Ishikawa (cell line): ENCODE data around the gene SNAI3.

Source experiments
- CEBPB ChIP-seq: IDR thresholded peaks from 2 replicates; pipeline ENCODE4 v1.6.1; 2012
- CREB1 ChIP-seq: IDR thresholded peaks from 2 replicates; pipeline ENCODE4 v1.6.1; 2012; ENCODE audit warnings: low read depth
- EGR1 ChIP-seq: IDR thresholded peaks from 2 replicates; pipeline ENCODE4 v1.6.1; 2012
- EP300 ChIP-seq: IDR thresholded peaks from 2 replicates; pipeline ENCODE4 v1.6.1; 2012; ENCODE audit warnings: borderline replicate concordance
- FOXM1 ChIP-seq: IDR thresholded peaks from 2 replicates; pipeline ENCODE4 v1.6.1; 2012; ENCODE audit warnings: low read depth, borderline replicate concordance
- NFIC ChIP-seq: IDR thresholded peaks from 2 replicates; pipeline ENCODE4 v1.6.1; 2012
- RAD21 ChIP-seq: IDR thresholded peaks from 2 replicates; pipeline ENCODE4 v1.6.1; 2012; ENCODE audit warnings: low read depth
- TAF1 ChIP-seq: IDR thresholded peaks from 2 replicates; pipeline ENCODE4 v1.6.1; 2012; ENCODE audit warnings: low read depth, mild to moderate bottlenecking
- TCF12 ChIP-seq: IDR thresholded peaks from 2 replicates; pipeline ENCODE4 v1.6.1; 2012; ENCODE audit warnings: low read depth
- TEAD4 ChIP-seq: IDR thresholded peaks from 2 replicates; pipeline ENCODE4 v1.6.1; 2012
- YY1 ChIP-seq: IDR thresholded peaks from 2 replicates; pipeline ENCODE4 v1.6.1; 2012; ENCODE audit warnings: low read depth
- ZBTB7A ChIP-seq: IDR thresholded peaks from 2 replicates; pipeline ENCODE4 v1.6.1; 2012; ENCODE audit warnings: low read depth
- TF ChIP-seq, protein P1 (sequence below): IDR thresholded peaks from 2 replicates; pipeline ENCODE4 v1.6.1; 2012
- TF ChIP-seq, protein P2 (sequence below): IDR thresholded peaks from 2 replicates; pipeline ENCODE4 v1.6.1; 2012; ENCODE audit warnings: low read depth, mild to moderate bottlenecking
- TF ChIP-seq, protein P3 (sequence below): IDR thresholded peaks from 2 replicates; pipeline ENCODE4 v1.6.1; 2012

Gene SNAI3

DNA sequence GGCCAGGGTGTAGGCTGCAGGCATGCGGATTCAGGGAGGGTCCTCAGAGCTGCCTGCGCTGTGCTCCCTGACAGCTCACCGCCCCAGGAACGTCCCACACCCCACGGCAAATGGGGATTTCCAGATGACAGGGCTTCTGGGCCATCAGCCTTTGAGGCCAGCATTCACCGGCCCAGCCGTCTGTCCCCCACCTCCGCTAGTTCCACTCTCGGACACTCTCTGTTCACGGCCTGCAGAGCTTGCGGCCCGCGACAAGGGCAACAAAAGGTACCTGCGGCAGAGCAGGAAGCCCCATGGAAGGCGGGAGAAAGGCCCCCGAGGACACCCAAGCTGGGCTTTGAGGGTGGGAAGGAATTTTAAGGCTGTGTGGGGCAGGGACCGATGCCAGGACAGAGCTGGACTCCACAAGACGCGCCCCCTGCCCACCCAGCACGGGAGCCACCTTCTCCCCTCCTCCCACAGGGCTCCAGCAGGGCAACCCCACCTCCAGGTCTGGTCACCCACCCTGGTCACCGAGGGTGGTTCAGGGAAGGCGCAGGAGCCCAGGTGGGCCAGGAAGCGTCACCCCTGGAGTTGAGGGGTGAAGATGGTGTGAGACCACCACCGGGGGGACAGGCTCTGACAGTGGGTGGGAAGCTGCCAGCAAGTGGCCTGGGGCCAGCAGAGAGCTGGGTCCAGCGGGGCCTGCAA lies 29.9 kb downstream of the SNAI3 start:
- TF ChIP-seq TEAD4: no peak
- TF ChIP-seq, protein P1, sequence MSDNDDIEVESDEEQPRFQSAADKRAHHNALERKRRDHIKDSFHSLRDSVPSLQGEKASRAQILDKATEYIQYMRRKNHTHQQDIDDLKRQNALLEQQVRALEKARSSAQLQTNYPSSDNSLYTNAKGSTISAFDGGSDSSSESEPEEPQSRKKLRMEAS: no peak
- no peak for TF ChIP-seq YY1

DNA sequence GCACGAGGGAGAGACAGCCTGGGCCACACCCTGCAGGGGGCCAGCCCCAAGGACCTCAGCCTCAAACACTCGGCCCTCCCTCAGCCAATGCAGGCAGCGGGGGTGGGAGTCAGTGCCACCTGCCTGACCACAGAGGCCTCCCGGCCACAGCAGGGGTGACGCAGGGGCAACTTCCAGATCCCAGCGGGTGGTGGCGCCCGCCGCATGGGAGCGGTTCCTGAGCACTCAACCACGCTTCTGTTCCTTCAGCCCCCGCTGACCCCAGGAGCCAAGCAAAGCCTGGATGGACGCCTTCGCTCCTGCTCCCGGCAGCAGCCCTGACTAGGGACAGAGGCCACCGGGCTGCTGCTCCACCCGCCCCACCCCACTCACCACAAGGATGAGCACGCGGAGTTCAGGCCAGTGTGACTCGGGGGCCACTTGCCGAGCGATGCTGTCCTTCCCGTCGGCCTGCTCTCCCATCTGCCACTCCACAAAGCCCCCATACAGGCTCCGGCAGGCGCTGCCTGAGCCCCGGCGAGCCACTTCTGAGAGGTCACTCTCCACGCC lies 30.5 kb downstream of the SNAI3 start:
- TF ChIP-seq, protein P2, sequence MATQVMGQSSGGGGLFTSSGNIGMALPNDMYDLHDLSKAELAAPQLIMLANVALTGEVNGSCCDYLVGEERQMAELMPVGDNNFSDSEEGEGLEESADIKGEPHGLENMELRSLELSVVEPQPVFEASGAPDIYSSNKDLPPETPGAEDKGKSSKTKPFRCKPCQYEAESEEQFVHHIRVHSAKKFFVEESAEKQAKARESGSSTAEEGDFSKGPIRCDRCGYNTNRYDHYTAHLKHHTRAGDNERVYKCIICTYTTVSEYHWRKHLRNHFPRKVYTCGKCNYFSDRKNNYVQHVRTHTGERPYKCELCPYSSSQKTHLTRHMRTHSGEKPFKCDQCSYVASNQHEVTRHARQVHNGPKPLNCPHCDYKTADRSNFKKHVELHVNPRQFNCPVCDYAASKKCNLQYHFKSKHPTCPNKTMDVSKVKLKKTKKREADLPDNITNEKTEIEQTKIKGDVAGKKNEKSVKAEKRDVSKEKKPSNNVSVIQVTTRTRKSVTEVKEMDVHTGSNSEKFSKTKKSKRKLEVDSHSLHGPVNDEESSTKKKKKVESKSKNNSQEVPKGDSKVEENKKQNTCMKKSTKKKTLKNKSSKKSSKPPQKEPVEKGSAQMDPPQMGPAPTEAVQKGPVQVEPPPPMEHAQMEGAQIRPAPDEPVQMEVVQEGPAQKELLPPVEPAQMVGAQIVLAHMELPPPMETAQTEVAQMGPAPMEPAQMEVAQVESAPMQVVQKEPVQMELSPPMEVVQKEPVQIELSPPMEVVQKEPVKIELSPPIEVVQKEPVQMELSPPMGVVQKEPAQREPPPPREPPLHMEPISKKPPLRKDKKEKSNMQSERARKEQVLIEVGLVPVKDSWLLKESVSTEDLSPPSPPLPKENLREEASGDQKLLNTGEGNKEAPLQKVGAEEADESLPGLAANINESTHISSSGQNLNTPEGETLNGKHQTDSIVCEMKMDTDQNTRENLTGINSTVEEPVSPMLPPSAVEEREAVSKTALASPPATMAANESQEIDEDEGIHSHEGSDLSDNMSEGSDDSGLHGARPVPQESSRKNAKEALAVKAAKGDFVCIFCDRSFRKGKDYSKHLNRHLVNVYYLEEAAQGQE: no peak
- no peak for TF ChIP-seq YY1
- TF ChIP-seq CREB1: no peak
- peak; percentile 32; the same call in 1 of the 2 replicates for TF ChIP-seq EGR1
- peak; percentile 63 for TF ChIP-seq TCF12
- TF ChIP-seq, protein P3, sequence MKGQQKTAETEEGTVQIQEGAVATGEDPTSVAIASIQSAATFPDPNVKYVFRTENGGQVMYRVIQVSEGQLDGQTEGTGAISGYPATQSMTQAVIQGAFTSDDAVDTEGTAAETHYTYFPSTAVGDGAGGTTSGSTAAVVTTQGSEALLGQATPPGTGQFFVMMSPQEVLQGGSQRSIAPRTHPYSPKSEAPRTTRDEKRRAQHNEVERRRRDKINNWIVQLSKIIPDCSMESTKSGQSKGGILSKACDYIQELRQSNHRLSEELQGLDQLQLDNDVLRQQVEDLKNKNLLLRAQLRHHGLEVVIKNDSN: no peak
- TF ChIP-seq, protein P1: 0 out of 2 replicates have a peak, but pooled peaks have one; percentile 17
- TF ChIP-seq TEAD4: no peak

DNA sequence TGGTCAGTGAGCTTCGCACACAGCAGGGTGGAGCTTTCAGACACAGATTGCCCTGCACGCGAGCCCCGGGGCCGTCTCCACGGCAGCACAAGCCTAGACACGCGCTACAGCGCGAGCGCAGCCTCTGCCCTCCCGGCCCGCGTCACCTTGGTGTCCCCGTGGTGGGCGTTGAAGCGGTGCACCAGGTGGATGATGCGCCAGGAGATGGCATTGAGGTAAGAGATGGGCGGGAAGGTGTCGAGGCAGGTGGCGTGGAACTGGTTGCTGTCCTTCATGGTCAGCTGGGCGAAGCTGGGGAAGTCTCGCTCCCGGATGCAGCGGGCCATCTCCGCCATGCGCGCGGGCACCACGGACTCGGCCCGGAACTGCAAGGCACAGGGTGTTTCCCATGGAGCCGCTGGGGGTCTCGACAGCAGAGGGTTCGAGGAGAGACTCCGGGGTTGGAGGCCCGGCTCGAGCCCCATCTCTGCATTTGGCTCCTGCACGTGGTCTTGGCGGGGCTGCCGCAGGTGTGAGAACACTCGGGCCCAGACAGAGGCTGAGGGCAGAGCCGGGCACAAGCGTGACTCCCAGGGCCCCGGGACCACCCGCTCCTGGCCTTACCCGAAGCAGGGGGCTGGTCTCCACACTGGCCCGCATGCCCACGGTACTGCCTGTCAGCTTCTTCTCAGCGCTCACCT lies 31.1 kb downstream of the SNAI3 start:
- TF ChIP-seq NFIC: no peak
- TF ChIP-seq EGR1: no peak
- TF ChIP-seq EP300: no peak
- no peak for TF ChIP-seq RAD21
- no peak for TF ChIP-seq FOXM1
- no peak for TF ChIP-seq CEBPB
- TF ChIP-seq ZBTB7A: 0 out of 2 replicates have a peak, but pooled peaks have one; percentile 18
- TF ChIP-seq, protein P2: no peak

DNA sequence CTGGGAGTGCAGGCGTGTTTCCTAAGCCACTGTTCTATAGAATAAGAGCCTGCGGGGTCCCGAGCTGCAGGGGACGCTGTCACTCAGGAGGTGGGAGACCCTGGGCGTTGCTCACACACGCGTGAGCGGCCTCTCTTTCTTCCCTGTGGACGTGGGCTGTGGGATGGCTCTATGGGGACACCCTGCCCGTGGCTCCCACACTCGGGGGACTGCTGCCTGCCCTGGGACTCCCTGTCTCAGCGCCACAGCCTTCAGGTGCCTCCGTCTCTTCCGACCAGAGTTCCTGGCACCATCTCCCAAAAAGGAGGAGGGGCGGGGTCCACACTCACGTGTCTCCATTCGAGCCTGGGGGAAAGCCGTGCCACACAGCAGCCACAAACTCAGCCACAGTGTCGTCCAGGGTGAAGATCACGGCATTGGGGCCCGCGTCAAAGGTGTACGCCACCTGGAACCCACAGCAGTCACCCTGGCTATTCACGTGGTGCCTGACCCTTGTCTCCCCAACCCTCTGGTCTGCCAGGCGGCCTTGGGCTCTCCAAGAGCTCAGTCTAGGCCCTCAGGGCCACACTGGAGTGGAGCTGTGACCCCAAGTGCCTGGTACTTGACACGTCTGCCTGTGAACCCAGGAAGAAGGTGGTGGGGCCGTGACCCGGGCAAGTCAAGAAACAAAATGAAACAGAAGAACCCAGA lies 31.8 kb downstream of the SNAI3 start:
- TF ChIP-seq CEBPB (no peak), NFIC (no peak), EP300 (no peak), CREB1 (no peak), YY1 (no peak), RAD21 (no peak), ZBTB7A (no peak), TCF12 (no peak), TAF1 (no peak)
- TF ChIP-seq, protein P1: no peak

DNA sequence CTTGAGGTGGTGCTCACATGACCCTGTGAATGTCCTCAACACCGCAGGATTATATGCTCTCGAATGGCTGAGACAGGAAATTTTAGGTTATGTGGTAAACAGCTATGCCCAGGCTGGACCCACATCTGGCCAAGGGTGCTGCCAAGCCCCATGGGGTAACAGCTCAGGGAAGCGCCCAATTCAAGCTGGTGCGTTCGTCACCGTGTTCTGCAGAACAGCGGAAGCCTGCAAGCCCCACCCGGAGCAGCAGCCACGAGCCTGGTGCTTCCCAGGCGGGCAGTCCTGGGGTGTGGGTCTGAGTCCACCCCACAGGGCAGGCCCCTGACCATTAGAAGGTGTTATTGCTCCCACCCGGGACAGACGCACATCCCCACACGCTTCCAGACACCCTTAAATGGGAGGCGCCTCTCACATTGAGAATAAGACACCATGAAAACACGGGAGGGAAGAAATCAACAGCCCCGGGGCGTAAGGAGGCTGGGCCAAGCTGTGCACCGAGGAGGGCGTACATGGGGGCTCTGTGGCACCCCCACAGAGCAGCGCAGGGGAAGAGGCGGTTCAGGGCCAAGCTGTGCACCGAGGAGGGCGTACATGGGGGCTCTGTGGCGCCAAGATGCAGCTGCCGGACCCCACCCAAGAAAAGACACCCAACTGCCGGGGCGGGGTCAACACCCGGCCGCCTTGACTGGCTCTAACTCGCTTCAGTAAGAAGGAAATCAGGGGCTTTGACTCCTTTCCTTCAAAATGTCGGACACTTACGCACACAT lies 32.5 kb downstream of the SNAI3 start:
- TF ChIP-seq EGR1: no peak

DNA sequence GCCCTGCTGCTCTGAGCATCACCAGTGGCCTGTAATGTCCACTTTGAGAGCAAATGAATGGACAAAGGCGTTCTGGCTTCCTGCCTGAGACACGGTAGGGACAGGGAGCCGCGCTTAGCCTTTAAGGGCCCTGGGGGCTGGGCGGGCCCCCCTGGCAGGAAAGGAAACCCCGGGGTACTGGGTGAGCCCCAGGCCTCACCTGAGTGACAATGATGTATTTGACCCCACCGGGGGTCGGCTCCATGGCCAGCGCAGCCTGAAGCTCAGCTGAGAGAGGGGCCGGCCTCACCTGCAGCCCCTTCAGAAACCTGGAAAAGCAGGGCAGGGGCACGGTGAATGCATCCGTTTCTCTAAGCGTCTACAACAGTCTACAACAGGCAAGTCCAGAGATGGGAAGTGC lies 33.2 kb downstream of the SNAI3 start:
- TF ChIP-seq FOXM1 (no peak), TEAD4 (no peak), TAF1 (no peak), RAD21 (no peak), NFIC (no peak)
- TF ChIP-seq, protein P3: no peak
